HepG2 (cell line): ENCODE data around the gene HMG20B.

Experiments used
- CREB1 ChIP-seq, 2 experiments: fragments of 450-650 bp in 1 of 2; IDR thresholded peaks; 2 replicates each; pipeline ENCODE4 v1.6.1; 2016 to 2017; ENCODE audit warnings: control low read depth in 1 of 2, mild to moderate bottlenecking in 1 of 2, missing compliant biosample characterization in 1 of 2, missing genetic modification characterization in 1 of 2
- ESRRA ChIP-seq: sonication (generic); formaldehyde crosslinking; IDR thresholded peaks from 2 replicates; pipeline ENCODE4 v1.5.1; 2020; ENCODE audit warnings: mild to moderate bottlenecking, low read depth, missing genetic modification reagents
- HNF4A ChIP-seq: sonication (generic); formaldehyde crosslinking; IDR thresholded peaks from 2 replicates; pipeline ENCODE4 v1.4.0; 2020; ENCODE audit warnings: missing genetic modification reagents
- HNRNPLL ChIP-seq: fragments of 200-400 bp; formaldehyde crosslinking; IDR thresholded peaks from 2 replicates; pipeline ENCODE4 v1.6.1; 2017; ENCODE audit warnings: mild to moderate bottlenecking, low read depth, low read length; ENCODE audit not compliant: poor library complexity, severe bottlenecking
- MXI1 ChIP-seq: IDR thresholded peaks from 3 replicates; pipeline ENCODE4 v1.6.1; 2012; ENCODE audit warnings: low read depth, low read length, inconsistent platforms, borderline replicate concordance
- NFE2L1 ChIP-seq: sonication (generic); formaldehyde crosslinking; IDR thresholded peaks from 2 replicates; pipeline ENCODE4 v1.4.0; 2020; ENCODE audit warnings: missing genetic modification reagents, mild to moderate bottlenecking, borderline replicate concordance
- POLR2A ChIP-seq, 2 experiments: IDR thresholded peaks; 2 replicates each; pipeline ENCODE4 v1.6.1; 2011; ENCODE audit warnings: low read depth in 2 of 2, low read length in 2 of 2, mild to moderate bottlenecking in 1 of 2, moderate library complexity in 1 of 2; ENCODE audit not compliant: insufficient read depth in 1 of 2
- POLR2AphosphoS5 ChIP-seq: IDR thresholded peaks from 2 replicates; pipeline ENCODE4 v1.6.1; 2012; ENCODE audit warnings: low read depth, low read length
- RFX1 ChIP-seq: fragments of 450-650 bp; IDR thresholded peaks from 2 replicates; pipeline ENCODE4 v1.6.1; 2017
- SETDB1 ChIP-seq: sonication (generic); formaldehyde crosslinking; IDR thresholded peaks from 2 replicates; pipeline ENCODE4 v1.5.1; 2020; ENCODE audit warnings: missing genetic modification reagents, mild to moderate bottlenecking, borderline replicate concordance
- SP2 ChIP-seq: sonication (generic); formaldehyde crosslinking; IDR thresholded peaks from 2 replicates; pipeline ENCODE4 v1.5.1; 2020; ENCODE audit warnings: mild to moderate bottlenecking, missing genetic modification reagents
- ZNF549 ChIP-seq: sonication (generic); formaldehyde crosslinking; IDR thresholded peaks from 2 replicates; pipeline ENCODE4 v1.5.0; 2020; ENCODE audit warnings: missing genetic modification reagents
- TF ChIP-seq, protein P1 (sequence below): sonication (generic); formaldehyde crosslinking; IDR thresholded peaks from 2 replicates; pipeline ENCODE4 v1.4.0; 2020; ENCODE audit warnings: missing genetic modification reagents

DNA sequence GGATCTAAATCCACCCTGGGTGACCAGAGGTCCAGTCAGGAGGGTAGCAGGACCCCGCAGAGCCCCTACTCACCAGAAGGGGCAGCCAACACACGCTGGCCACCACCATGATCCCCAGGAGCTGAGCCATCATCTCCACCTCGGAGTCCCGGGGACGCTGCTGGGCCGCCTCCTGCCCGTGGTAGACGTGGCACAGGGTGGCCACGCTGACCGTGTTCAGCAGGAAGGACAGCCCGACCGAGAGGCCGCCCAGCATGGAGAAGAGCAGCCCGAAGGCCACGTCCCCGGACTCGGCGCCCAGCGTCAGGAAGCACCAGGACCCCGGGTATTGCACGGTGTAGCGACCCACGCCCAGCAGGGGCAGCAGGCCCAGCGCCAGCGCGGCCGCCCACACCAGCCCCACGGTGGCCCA lies 27.0 kb downstream of the HMG20B start:
- no peak for TF ChIP-seq RFX1
- no peak for TF ChIP-seq ZNF549 (CRISPR knock-in tag)
- no peak for TF ChIP-seq HNRNPLL
- no peak for TF ChIP-seq MXI1
- no peak for TF ChIP-seq NFE2L1
- TF ChIP-seq SP2 = no peak
- no peak for TF ChIP-seq POLR2AphosphoS5
- no peak for TF ChIP-seq POLR2A (IDR thresholded peaks at IDR 0.05; ENCODE audit: insufficient read depth in 1 of 2, low read depth in 2 of 2, low read length in 2 of 2)
- TF ChIP-seq HNF4A = no peak
- TF ChIP-seq CREB1 (IDR thresholded peaks at IDR 0.05) = no peak
- TF ChIP-seq CREB1 (CRISPR knock-in tag; IDR thresholded peaks at IDR 0.05) = no peak
- TF ChIP-seq SETDB1 = no peak
- no peak for TF ChIP-seq ESRRA
- TF ChIP-seq, protein P1, sequence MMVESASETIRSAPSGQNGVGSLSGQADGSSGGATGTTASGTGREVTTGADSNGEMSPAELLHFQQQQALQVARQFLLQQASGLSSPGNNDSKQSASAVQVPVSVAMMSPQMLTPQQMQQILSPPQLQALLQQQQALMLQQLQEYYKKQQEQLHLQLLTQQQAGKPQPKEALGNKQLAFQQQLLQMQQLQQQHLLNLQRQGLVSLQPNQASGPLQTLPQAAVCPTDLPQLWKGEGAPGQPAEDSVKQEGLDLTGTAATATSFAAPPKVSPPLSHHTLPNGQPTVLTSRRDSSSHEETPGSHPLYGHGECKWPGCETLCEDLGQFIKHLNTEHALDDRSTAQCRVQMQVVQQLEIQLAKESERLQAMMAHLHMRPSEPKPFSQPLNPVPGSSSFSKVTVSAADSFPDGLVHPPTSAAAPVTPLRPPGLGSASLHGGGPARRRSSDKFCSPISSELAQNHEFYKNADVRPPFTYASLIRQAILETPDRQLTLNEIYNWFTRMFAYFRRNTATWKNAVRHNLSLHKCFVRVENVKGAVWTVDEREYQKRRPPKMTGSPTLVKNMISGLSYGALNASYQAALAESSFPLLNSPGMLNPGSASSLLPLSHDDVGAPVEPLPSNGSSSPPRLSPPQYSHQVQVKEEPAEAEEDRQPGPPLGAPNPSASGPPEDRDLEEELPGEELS (CRISPR knock-in tag) = no peak
